Gastroesophageal sphincter (tissue), 4 donors: Measurements from ENCODE around the gene NEFH. TPM values are rescaled to one million over a fixed set of nuclear protein-coding genes. Genes with fewer than 3 reads are reported as not detected.

Experiments used
- ATAC-seq: fragments of 150-250 bp; one replicate; pipeline ENCODE4 v1.9.1; 2016; ENCODE audit warnings: mild to moderate bottlenecking, moderate library complexity
- H3K27ac ChIP-seq, 4 donors: fragments of 200-600 bp; sonication (generic) in 3 of 4; 1 replicate in 3 of 4; 2 replicates in 1 of 4; pipeline ENCODE4 v1.5.1; 2016 to 2019
- H3K27me3 ChIP-seq: fragments of 200-600 bp; sonication (generic); one replicate; pipeline ENCODE4 v1.5.1; 2019
- H3K36me3 ChIP-seq, 2 donors: fragments of 200-600 bp; sonication (generic); one replicate each; pipeline ENCODE4 v1.5.1; 2019; ENCODE audit warnings: control low read depth in 1 of 2
- H3K4me1 ChIP-seq, 3 donors: fragments of 200-600 bp; sonication (generic); 1 replicate in 2 of 3; 2 replicates in 1 of 3; pipeline ENCODE4 v1.5.1; 2016 to 2019; ENCODE audit warnings: control low read depth in 2 of 3
- H3K4me3 ChIP-seq, 2 donors: fragments of 200-600 bp; sonication (generic); one replicate each; pipeline ENCODE4 v1.5.1; 2019; ENCODE audit warnings: mild to moderate bottlenecking in 1 of 2, moderate library complexity in 1 of 2
- H3K9me3 ChIP-seq, 3 donors: fragments of 200-600 bp; sonication (generic); one replicate each; pipeline ENCODE4 v1.5.1; 2017 to 2019; ENCODE audit warnings: control low read depth in 2 of 3
- CTCF ChIP-seq, 4 experiments: fragments of 200-600 bp in 2 of 4; fragments of 450-650 bp in 2 of 4; sonication (generic) in 1 of 4; IDR thresholded peaks; one replicate each; pipeline ENCODE4 v1.5.1; 2017 to 2019; ENCODE audit warnings: antibody characterized with exemption in 4 of 4, mild to moderate bottlenecking in 2 of 4, moderate library complexity in 2 of 4
- EP300 ChIP-seq: sonication (generic); formaldehyde crosslinking; IDR thresholded peaks from one replicate; pipeline ENCODE4 v1.6.1; 2017; ENCODE audit warnings: antibody characterized with exemption, mild to moderate bottlenecking
- POLR2A ChIP-seq, 2 donors: fragments of 450-650 bp; IDR thresholded peaks; one replicate each; pipeline ENCODE4 v1.6.1; 2017; ENCODE audit warnings: antibody characterized with exemption in 2 of 2, mild to moderate bottlenecking in 2 of 2, moderate library complexity in 1 of 2
- POLR2AphosphoS5 ChIP-seq: sonication (generic); formaldehyde crosslinking; IDR thresholded peaks from one replicate; pipeline ENCODE4 v1.6.1; 2017; ENCODE audit warnings: antibody characterized with exemption
- WGBS, 2 donors: methylation state at CpG; one replicate each; pipeline ENCODE4 v1.1.5; 2018; ENCODE audit warnings: low coverage in 1 of 2; 5-methylcytosine and 5-hydroxymethylcytosine counted together
- total RNA-seq, 4 donors: library from RNA; depleted of rRNA; stranded (reverse); fragments of >200 nt; gene quantifications; one replicate each; pipeline ENCODE4 v1.1.0, GENCODE V29; 2016

The NEFH gene
- total RNA-seq, 4 donors from 2014 or later, result 0.62 to 1.3 (median 1.1) TPM

- ATAC-seq, result no peak
- Histone ChIP-seq H3K4me3 (no peak overlapping the region), H3K36me3 (no peaks in the 10 kb centered on the region), H3K9me3 (no peaks in the 10 kb centered on the region), H3K27ac (no peak overlapping the region), H3K27me3 (peaks cover 17% of the 10 kb centered on the region), H3K4me1 (no peaks in the 10 kb centered on the region)
- 81% methylated on average over 4 to 5 of the region's 5 CpGs for WGBS, 2 donors
- TF ChIP-seq CTCF (IDR thresholded peaks at IDR 0.05) (no peak), EP300 (no peak), POLR2AphosphoS5 (no peak), POLR2A (IDR thresholded peaks at IDR 0.05) (no peak)
These were observed 18.8 kb upstream of the NEFH start for GRCh38 chr22:29461263-29461662.

- ATAC-seq, result no peak
- H3K27me3 ChIP-seq, result peaks cover 27% of the 10 kb centered on the region
- TF ChIP-seq POLR2A (IDR thresholded peaks at IDR 0.05) (no peak), EP300 (no peak), CTCF (IDR thresholded peaks at IDR 0.05) (no peak), POLR2AphosphoS5 (no peak)
- H3K9me3 ChIP-seq, result no peaks in the 10 kb centered on the region
- WGBS, 2 donors, result 65 to 93% methylated on average over 3 of the region's 7 CpGs
- H3K4me1 ChIP-seq, result no peaks in the 10 kb centered on the region
- no peak overlapping the region for H3K27ac ChIP-seq
- H3K36me3 ChIP-seq, result no peaks in the 10 kb centered on the region
- no peak overlapping the region for H3K4me3 ChIP-seq
These were observed 16.4 kb upstream of the NEFH start for GRCh38 chr22:29463629-29464028.

- TF ChIP-seq EP300 (no peak), CTCF (IDR thresholded peaks at IDR 0.05) (no peak), POLR2A (IDR thresholded peaks at IDR 0.05) (no peak), POLR2AphosphoS5 (no peak)
- peaks cover 34% of the 10 kb centered on the region for H3K27me3 ChIP-seq
- H3K4me1 ChIP-seq, result no peaks in the 10 kb centered on the region
- no peak overlapping the region for H3K4me3 ChIP-seq
- no peak overlapping the region for H3K27ac ChIP-seq
- no peak for ATAC-seq
- H3K9me3 ChIP-seq, result no peaks in the 10 kb centered on the region
- 62 to 79% methylated on average over 3 to 7 of the region's 7 CpGs for WGBS, 2 donors
- H3K36me3 ChIP-seq, result no peaks in the 10 kb centered on the region
These were observed 15.4 kb upstream of the NEFH start for GRCh38 chr22:29464581-29464980.

DNA sequence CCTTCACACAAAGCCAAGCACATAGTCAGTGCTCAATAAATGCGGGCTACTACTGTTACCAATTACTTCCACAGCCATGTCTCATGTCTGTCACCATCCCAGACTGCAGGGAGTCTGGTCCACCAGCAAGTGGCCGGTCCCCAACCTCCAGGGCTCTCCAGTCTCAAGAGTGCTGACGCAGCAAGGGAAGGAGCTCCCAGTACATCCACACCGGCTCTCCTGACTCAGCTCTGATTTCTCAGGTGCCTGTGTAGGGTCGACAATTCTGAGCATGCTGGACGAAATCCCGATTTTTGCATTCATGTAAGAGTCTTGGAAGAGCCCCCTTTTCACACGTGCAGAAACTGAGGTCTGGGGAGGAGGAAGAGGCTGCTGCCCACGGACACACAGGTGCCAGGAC lies 10.3 kb upstream of the NEFH start:
- TF ChIP-seq POLR2AphosphoS5, result no peak
- TF ChIP-seq EP300, result no peak
- TF ChIP-seq CTCF (IDR thresholded peaks at IDR 0.05), result no peak
- no peak for TF ChIP-seq POLR2A (IDR thresholded peaks at IDR 0.05)
- Histone ChIP-seq H3K27me3 (peaks cover 68% of the 10 kb centered on the region), H3K4me1 (peaks cover 0 to 9% (median 6%) of the 10 kb centered on the region in 3 donors), H3K36me3 (no peaks in the 10 kb centered on the region), H3K4me3 (peak overlapping the region in 1 of 2 donors; percentile 40), H3K9me3 (no peaks in the 10 kb centered on the region), H3K27ac (no peak overlapping the region)
- 0% methylated on average over 1 of the region's 9 CpGs; no CpG with 5 or more reads in 1 of the 2 donors for WGBS, 2 donors
- no peak for ATAC-seq

DNA sequence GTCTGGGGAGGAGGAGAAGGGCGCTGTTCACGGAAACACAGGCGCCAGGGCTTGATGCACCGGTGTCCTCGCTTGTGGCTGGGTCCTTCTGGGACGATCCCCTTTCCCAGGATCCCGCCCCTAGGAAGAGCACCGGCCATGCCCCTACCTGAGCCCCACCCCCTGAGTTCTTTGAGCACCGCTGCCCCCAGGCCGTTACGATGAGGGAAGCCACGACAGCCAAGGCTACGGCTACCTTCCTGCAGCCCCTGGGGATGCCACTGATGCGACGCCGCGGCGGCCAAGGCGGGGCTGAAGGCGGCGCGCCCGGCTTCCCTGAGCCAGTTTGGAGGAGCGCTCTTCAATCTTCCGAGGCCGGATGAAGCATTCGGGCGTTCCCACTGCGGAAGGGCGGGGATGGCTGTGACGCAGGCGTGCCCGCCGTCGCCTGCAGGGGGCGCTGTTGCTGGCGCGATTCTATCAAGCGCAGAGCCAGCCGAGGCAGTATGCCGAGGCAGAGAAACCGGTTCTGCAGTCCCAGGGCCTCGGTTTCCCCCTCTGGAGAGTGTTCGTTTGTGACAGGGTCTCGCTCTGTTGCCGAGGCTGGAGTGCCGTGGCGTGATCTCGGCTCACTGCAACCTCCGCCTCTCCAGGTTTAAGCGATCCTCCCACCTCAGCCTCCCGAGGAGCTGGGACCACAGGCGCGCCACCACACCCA lies 9.7 kb upstream of the NEFH start:
- ATAC-seq, result peak; percentile 79
- 56% methylated on average over 8 of the region's 54 CpGs; no CpG with 5 or more reads in 1 of the 2 donors for WGBS, 2 donors

More for the DNA sequence above, 9.7 kb upstream of the NEFH start:
- Histone ChIP-seq H3K4me1 (peaks cover 0 to 9% (median 6%) of the 10 kb centered on the region in 3 donors), H3K27me3 (peaks cover 73% of the 10 kb centered on the region), H3K27ac (no peak overlapping the region), H3K9me3 (no peaks in the 10 kb centered on the region), H3K36me3 (no peaks in the 10 kb centered on the region), H3K4me3 (peak overlapping the region in 1 of 2 donors; percentile 40)
- TF ChIP-seq POLR2AphosphoS5, result no peak
- peak in 3 of 4 experiments; percentile 38 to 85 (median 80) for TF ChIP-seq CTCF (IDR thresholded peaks at IDR 0.05)
